Endothelial cell of umbilical vein (primary cell): ENCODE data around the gene PATE3. TPM values are rescaled to one million over a fixed set of nuclear protein-coding genes. Genes with fewer than 3 reads are reported as not detected.

Experiments used
- BruUV-seq: library from RNA; stranded (reverse); fragments of 400-500 nt; replicated peaks from 2 replicates; lab custom pipeline; 2021; lab: Mats Ljungman, UMichigan
- CTCF ChIA-PET: fragments of 300-600, 350-600 bp; sonication (Branson Sonifier 250); formaldehyde crosslinking; loops from one replicate; lab custom pipeline; 2021; ENCODE audit warnings: antibody characterized with exemption, inconsistent platforms; lab: Charles Lee
- POLR2A ChIA-PET: fragments of 300-600, 350-600 bp; sonication (Branson Sonifier 250); formaldehyde crosslinking; loops from one replicate; lab custom pipeline; 2021; ENCODE audit warnings: antibody characterized with exemption, inconsistent platforms; lab: Charles Lee
- DNase-seq: peaks from one replicate; pipeline ENCODE4 v3.0.0-alpha.2; 2011; ENCODE audit warnings: low read depth, low spot score
- FAIRE-seq: peaks from 2 replicates; lab custom pipeline; 2011; peaks lifted over from hg19 to GRCh38; lab: Jason Lieb, UNC
- H2AFZ ChIP-seq: 2 replicates; pipeline ENCODE4 v1.6.0; 2012; ENCODE audit warnings: low read depth, low read length, control low read depth, inconsistent platforms
- H3K27ac ChIP-seq: 2 replicates; pipeline ENCODE4 v1.5.1; 2011; ENCODE audit warnings: low read depth, mild to moderate bottlenecking, control low read depth, low read length, moderate library complexity; ENCODE audit not compliant: insufficient read depth
- H3K27me3 ChIP-seq, 2 experiments: 2 replicates each; pipeline versions ENCODE4 v1.6.0 to v1.6.1; 2011; ENCODE audit warnings: low read length in 2 of 2, mixed read lengths in 1 of 2; ENCODE audit not compliant: control insufficient read depth in 2 of 2, insufficient read depth in 2 of 2
- H3K36me3 ChIP-seq, 2 experiments: 2 replicates in 1 of 2; 3 replicates in 1 of 2; pipeline ENCODE4 v1.5.1; 2011; ENCODE audit warnings: low read length in 2 of 2, mild to moderate bottlenecking in 1 of 2, moderate library complexity in 1 of 2; ENCODE audit not compliant: control insufficient read depth in 2 of 2, insufficient read depth in 2 of 2; ENCODE audit errors: extremely low read depth in 1 of 2
- H3K4me1 ChIP-seq: 3 replicates; pipeline ENCODE4 v1.5.1; 2011; ENCODE audit warnings: mild to moderate bottlenecking, low read length; ENCODE audit not compliant: control insufficient read depth, insufficient read depth; ENCODE audit errors: extremely low read depth
- H3K4me2 ChIP-seq: 2 replicates; pipeline ENCODE4 v1.6.1; 2011; ENCODE audit warnings: low read length, control low read depth, mixed read lengths; ENCODE audit not compliant: insufficient read depth
- H3K4me3 ChIP-seq, 3 experiments: fragments of 200-600 bp in 1 of 3; sonication (generic), shearing (Covaris generic) in 1 of 3; replicated peaks in 1 of 3; 2 replicates each; pipeline ENCODE4 v1.5.1; 2011 to 2016; ENCODE audit warnings: control low read depth in 3 of 3, low read length in 3 of 3, mild to moderate bottlenecking in 2 of 3, inconsistent platforms in 1 of 3, low read depth in 1 of 3, moderate library complexity in 1 of 3; ENCODE audit not compliant: insufficient read depth in 1 of 3
- H3K79me2 ChIP-seq: 2 replicates; pipeline ENCODE4 v1.6.0; 2012; ENCODE audit warnings: low read length, inconsistent platforms; ENCODE audit not compliant: control insufficient read depth, insufficient read depth
- H3K9ac ChIP-seq: replicated peaks from 2 replicates; pipeline ENCODE3; 2011; ENCODE audit warnings: low read length, control low read depth; ENCODE audit not compliant: insufficient read depth; ENCODE audit errors: extremely low read depth
- H3K9me1 ChIP-seq: replicated peaks from 3 replicates; pipeline ENCODE4 v1.6.0; 2011; ENCODE audit warnings: mild to moderate bottlenecking, low read length; ENCODE audit not compliant: control insufficient read depth, insufficient read depth; ENCODE audit errors: extremely low read depth
- H3K9me3 ChIP-seq: replicated peaks from 2 replicates; pipeline ENCODE4 v1.5.1; 2012; ENCODE audit warnings: low read length, inconsistent platforms; ENCODE audit not compliant: control insufficient read depth, insufficient read depth
- H4K20me1 ChIP-seq: replicated peaks from 2 replicates; pipeline ENCODE3; 2011; ENCODE audit warnings: mild to moderate bottlenecking, low read length; ENCODE audit not compliant: control insufficient read depth, insufficient read depth; ENCODE audit errors: extremely low read depth
- EZH2 ChIP-seq: IDR thresholded peaks from 2 replicates; pipeline ENCODE4 v1.6.1; 2012; ENCODE audit warnings: borderline replicate concordance, low read depth, mild to moderate bottlenecking, moderate library complexity, low read length, inconsistent platforms; ENCODE audit not compliant: severe bottlenecking
- FOS ChIP-seq: IDR thresholded peaks from 2 replicates; pipeline ENCODE4 v1.6.1; 2011; ENCODE audit warnings: mild to moderate bottlenecking, low read length, moderate library complexity, borderline replicate concordance; ENCODE audit not compliant: insufficient read depth
- JUN ChIP-seq: IDR thresholded peaks from 2 replicates; pipeline ENCODE4 v1.6.1; 2011; ENCODE audit warnings: borderline replicate concordance, low read depth; ENCODE audit not compliant: insufficient read length, insufficient read depth
- MYC ChIP-seq: IDR thresholded peaks from one replicate; pipeline ENCODE4 v1.6.1; 2011; ENCODE audit warnings: mild to moderate bottlenecking, low read depth, low read length
- POLR2A ChIP-seq: IDR thresholded peaks from 2 replicates; pipeline ENCODE4 v1.6.1; 2012; ENCODE audit warnings: low read depth, mild to moderate bottlenecking, control low read depth, low read length
- dilution Hi-C: fragments of 300-500 bp; cut with MboI; formaldehyde crosslinking; loops from one replicate; pipeline ENCODE4 v1.15.0; 2019; ENCODE audit warnings: low sequenced_read_pairs; ENCODE audit not compliant: extremely low pct_ligation_motif_present
- intact Hi-C: fragments of 100-400 bp; cut with micrococcal nuclease; formaldehyde crosslinking; loops from one replicate; pipeline ENCODE4 v1.10.0; 2022
- polyA plus RNA-seq, 4 experiments: library from polyadenylated mRNA; depleted of rRNA in 3 of 4; stranded (reverse) in 3 of 4; unstranded in 1 of 4; fragments of >200 nt; gene quantifications; 2 replicates each; pipeline versions ENCODE4 v1.2.1 to v1.2.3, GENCODE V29; 2011 to 2012; ENCODE audit warnings: missing spikeins in 1 of 4
- total RNA-seq: library from RNA; stranded (reverse); gene quantifications from 2 replicates; pipeline ENCODE4 v1.2.3, GENCODE V29; 2021
- TF ChIP-seq, protein P1 (sequence below): IDR thresholded peaks from 2 replicates; pipeline ENCODE4 v1.6.1; 2011; ENCODE audit not compliant: insufficient read depth, insufficient read length
- TF ChIP-seq, protein P2 (sequence below), 2 donors: IDR thresholded peaks; 1 replicate in 1 of 2; 2 replicates in 1 of 2; pipeline ENCODE4 v1.5.1; 2011; ENCODE audit warnings: low read length in 2 of 2, mild to moderate bottlenecking in 2 of 2, moderate library complexity in 2 of 2, control low read depth in 1 of 2, inconsistent platforms in 1 of 2, low read depth in 1 of 2; ENCODE audit not compliant: insufficient read depth in 1 of 2; ENCODE audit errors: extremely low read depth in 1 of 2

PATE3 gene
- total and polyA plus RNA-seq, 2 donors (not counting 3 experiments of a cell fraction or from before 2014, with no cell fraction given) = not detected

DNA sequence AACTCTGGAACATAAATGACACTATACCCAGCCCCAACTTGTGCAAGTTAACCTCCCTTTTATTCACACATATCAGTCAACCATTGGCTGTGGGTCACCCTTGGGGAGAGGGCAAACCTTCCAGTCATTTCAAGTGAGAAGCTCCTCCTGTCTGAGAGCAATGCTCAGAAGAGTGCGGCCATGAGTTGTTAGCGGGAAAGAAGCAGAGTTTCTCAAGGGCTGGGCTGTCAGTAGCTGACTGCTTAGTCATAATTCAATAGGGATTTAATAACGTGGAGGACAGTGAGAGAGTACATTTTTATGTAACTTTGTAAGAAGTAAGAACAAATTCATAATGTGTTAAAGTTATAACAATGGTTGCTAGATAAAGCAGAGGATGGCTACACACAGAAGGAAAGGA, 14.4 kb upstream of the PATE3 start:
- Histone ChIP-seq H4K20me1 (no peaks in the 10 kb centered on the region), H2AFZ (no peak overlapping the region), H3K4me1 (peaks cover 10% of the 10 kb centered on the region), H3K4me3 (no peak overlapping the region), H3K4me2 (no peak overlapping the region), H3K9ac (no peak overlapping the region), H3K9me3 (no peaks in the 10 kb centered on the region), H3K79me2 (no peaks in the 10 kb centered on the region), H3K9me1 (no peaks in the 10 kb centered on the region), H3K27ac (no peak overlapping the region), H3K36me3 (no peaks in the 10 kb centered on the region), H3K27me3 (peaks cover 0 to 2% of the 10 kb centered on the region in 2 experiments)
- dilution Hi-C loops (no loop called here), intact Hi-C loops (no loop called here)
- BruUV-seq = no TSS peak
- ChIA-PET POLR2A (no interaction called here), CTCF (no interaction called here)
- DNase-seq = no peak
- FAIRE-seq = no peak
- TF ChIP-seq EZH2 (no peak), MYC (no peak), JUN (no peak), POLR2A (no peak), FOS (no peak)
- TF ChIP-seq, protein P1, sequence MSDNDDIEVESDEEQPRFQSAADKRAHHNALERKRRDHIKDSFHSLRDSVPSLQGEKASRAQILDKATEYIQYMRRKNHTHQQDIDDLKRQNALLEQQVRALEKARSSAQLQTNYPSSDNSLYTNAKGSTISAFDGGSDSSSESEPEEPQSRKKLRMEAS = no peak
- TF ChIP-seq, protein P2, sequence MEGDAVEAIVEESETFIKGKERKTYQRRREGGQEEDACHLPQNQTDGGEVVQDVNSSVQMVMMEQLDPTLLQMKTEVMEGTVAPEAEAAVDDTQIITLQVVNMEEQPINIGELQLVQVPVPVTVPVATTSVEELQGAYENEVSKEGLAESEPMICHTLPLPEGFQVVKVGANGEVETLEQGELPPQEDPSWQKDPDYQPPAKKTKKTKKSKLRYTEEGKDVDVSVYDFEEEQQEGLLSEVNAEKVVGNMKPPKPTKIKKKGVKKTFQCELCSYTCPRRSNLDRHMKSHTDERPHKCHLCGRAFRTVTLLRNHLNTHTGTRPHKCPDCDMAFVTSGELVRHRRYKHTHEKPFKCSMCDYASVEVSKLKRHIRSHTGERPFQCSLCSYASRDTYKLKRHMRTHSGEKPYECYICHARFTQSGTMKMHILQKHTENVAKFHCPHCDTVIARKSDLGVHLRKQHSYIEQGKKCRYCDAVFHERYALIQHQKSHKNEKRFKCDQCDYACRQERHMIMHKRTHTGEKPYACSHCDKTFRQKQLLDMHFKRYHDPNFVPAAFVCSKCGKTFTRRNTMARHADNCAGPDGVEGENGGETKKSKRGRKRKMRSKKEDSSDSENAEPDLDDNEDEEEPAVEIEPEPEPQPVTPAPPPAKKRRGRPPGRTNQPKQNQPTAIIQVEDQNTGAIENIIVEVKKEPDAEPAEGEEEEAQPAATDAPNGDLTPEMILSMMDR (IDR thresholded peaks at IDR 0.05; ENCODE audit: extremely low read depth in 1 of 2, insufficient read depth in 1 of 2, low read depth in 1 of 2, low read length in 2 of 2) = no peak
